Upper lobe of left lung (tissue), 4 donors: ENCODE measurements around the gene MAP2K7.

ENCODE experiments used
- EP300 ChIP-seq, 4 donors: sonication (generic); formaldehyde crosslinking; IDR thresholded peaks; one replicate each; pipeline ENCODE4 v1.5.1; 2017; ENCODE audit warnings: antibody characterized with exemption in 4 of 4, control low read depth in 2 of 4
- POLR2A ChIP-seq, 4 donors: fragments of 450-650 bp; IDR thresholded peaks; one replicate each; pipeline ENCODE4 v1.5.1; 2016 to 2017; ENCODE audit warnings: antibody characterized with exemption in 4 of 4, mild to moderate bottlenecking in 2 of 4
- POLR2AphosphoS5 ChIP-seq, 2 donors: sonication (generic); formaldehyde crosslinking; IDR thresholded peaks; one replicate each; pipeline ENCODE4 v1.5.1; 2017; ENCODE audit warnings: antibody characterized with exemption in 2 of 2
- TF ChIP-seq, protein P1 (sequence below), 6 experiments: fragments of 450-650 bp in 4 of 6; fragments of 200-600 bp in 2 of 6; sonication (generic) in 2 of 6; IDR thresholded peaks; one replicate each; pipeline ENCODE4 v1.5.1; 2016 to 2019; ENCODE audit warnings: antibody characterized with exemption in 6 of 6

DNA sequence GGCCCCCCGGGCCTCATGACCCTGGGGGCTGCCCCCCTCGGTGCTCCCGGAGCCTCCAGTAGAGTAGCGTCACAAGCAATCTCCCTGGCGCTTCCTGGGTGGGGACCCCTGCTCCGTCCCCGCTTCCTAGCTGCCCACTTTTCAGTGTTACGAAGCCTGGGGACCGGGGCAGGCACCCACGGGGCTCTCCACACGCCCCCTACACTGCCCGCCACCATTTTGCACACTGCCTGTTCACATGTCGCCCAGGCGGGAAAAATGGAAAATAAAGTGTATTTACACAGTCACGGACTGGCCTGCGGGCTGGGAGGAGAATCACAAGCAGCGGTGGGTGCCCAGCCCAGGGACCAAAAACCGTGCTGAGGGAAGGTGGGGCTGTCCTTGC, 39.0 kb upstream of the MAP2K7 start:
- TF ChIP-seq, protein P1, sequence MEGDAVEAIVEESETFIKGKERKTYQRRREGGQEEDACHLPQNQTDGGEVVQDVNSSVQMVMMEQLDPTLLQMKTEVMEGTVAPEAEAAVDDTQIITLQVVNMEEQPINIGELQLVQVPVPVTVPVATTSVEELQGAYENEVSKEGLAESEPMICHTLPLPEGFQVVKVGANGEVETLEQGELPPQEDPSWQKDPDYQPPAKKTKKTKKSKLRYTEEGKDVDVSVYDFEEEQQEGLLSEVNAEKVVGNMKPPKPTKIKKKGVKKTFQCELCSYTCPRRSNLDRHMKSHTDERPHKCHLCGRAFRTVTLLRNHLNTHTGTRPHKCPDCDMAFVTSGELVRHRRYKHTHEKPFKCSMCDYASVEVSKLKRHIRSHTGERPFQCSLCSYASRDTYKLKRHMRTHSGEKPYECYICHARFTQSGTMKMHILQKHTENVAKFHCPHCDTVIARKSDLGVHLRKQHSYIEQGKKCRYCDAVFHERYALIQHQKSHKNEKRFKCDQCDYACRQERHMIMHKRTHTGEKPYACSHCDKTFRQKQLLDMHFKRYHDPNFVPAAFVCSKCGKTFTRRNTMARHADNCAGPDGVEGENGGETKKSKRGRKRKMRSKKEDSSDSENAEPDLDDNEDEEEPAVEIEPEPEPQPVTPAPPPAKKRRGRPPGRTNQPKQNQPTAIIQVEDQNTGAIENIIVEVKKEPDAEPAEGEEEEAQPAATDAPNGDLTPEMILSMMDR (IDR thresholded peaks at IDR 0.05), result no peak
- TF ChIP-seq POLR2A (IDR thresholded peaks at IDR 0.05), result no peak
- TF ChIP-seq POLR2AphosphoS5 (IDR thresholded peaks at IDR 0.05), result no peak
- no peak for TF ChIP-seq EP300 (IDR thresholded peaks at IDR 0.05)
